NB4 (cell line): ENCODE results near the gene MAGI1.

Source experiments
- MYC ChIP-seq: IDR thresholded peaks from 2 replicates; pipeline ENCODE4 v1.6.1; 2011; ENCODE audit warnings: low read depth, low read length
- POLR2A ChIP-seq: IDR thresholded peaks from 2 replicates; pipeline ENCODE4 v1.6.1; 2011; ENCODE audit warnings: mild to moderate bottlenecking; ENCODE audit not compliant: insufficient read length; ENCODE audit errors: extremely low read depth
- TF ChIP-seq, protein P1 (sequence below): IDR thresholded peaks from one replicate; pipeline ENCODE4 v1.5.1; 2012; ENCODE audit warnings: low read depth, low read length
- TF ChIP-seq, protein P2 (sequence below): IDR thresholded peaks from 2 replicates; pipeline ENCODE4 v1.6.1; 2011; ENCODE audit warnings: low read depth, low read length

GRCh38 chr3:65702202-65702601, 336.5 kb downstream of the MAGI1 start:
- TF ChIP-seq, protein P1, sequence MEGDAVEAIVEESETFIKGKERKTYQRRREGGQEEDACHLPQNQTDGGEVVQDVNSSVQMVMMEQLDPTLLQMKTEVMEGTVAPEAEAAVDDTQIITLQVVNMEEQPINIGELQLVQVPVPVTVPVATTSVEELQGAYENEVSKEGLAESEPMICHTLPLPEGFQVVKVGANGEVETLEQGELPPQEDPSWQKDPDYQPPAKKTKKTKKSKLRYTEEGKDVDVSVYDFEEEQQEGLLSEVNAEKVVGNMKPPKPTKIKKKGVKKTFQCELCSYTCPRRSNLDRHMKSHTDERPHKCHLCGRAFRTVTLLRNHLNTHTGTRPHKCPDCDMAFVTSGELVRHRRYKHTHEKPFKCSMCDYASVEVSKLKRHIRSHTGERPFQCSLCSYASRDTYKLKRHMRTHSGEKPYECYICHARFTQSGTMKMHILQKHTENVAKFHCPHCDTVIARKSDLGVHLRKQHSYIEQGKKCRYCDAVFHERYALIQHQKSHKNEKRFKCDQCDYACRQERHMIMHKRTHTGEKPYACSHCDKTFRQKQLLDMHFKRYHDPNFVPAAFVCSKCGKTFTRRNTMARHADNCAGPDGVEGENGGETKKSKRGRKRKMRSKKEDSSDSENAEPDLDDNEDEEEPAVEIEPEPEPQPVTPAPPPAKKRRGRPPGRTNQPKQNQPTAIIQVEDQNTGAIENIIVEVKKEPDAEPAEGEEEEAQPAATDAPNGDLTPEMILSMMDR, result no peak
- TF ChIP-seq POLR2A (no peak), MYC (no peak)
- TF ChIP-seq, protein P2, sequence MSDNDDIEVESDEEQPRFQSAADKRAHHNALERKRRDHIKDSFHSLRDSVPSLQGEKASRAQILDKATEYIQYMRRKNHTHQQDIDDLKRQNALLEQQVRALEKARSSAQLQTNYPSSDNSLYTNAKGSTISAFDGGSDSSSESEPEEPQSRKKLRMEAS, result no peak
